ENCODE results near the gene TTBK1. TPM values are rescaled to one million over a fixed set of nuclear protein-coding genes. Genes with fewer than 3 reads are reported as not detected.

TTBK1 gene
- total and polyA plus RNA-seq, 10 of the 15 experiments (the other 5 are each of a cell fraction or from before 2014, with no cell fraction given): 0.05 to 0.27 TPM; not detected in 8

- Histone ChIP-seq H3K4me1 (ENCODE audit: control insufficient read depth, insufficient read depth, low read length) (no peaks in the 10 kb centered on the region), H3K4me3 (no peak overlapping the region), H3K27me3 (replicated peaks in 1 of 2; ENCODE audit: control insufficient read depth in 2 of 2, insufficient read depth in 2 of 2, low read length in 1 of 2) (no peaks in the 10 kb centered on the region), H3K4me2 (ENCODE audit: control insufficient read depth, insufficient read depth) (no peak overlapping the region), H3K36me3 (ENCODE audit: control insufficient read depth in 2 of 2, insufficient read depth in 2 of 2, low read length in 1 of 2) (peaks cover 2 to 13% of the 10 kb centered on the region in 2 experiments), H4K20me1 (ENCODE audit: control insufficient read depth, insufficient read depth) (no peaks in the 10 kb centered on the region), H3K9me3 (replicated peaks; ENCODE audit: control insufficient read depth, insufficient read depth, low read length) (no peaks in the 10 kb centered on the region), H3K27ac (ENCODE audit: control insufficient read depth, insufficient read depth) (no peak overlapping the region), H2AFZ (ENCODE audit: control insufficient read depth, low read depth, low read length) (no peak overlapping the region), H3K9ac (ENCODE audit: control insufficient read depth, insufficient read depth, low read length) (no peak overlapping the region), H3K79me2 (ENCODE audit: control insufficient read depth, insufficient read depth, low read length) (no peaks in the 10 kb centered on the region)
- no peak for ATAC-seq
- CTCF ChIA-PET: no interaction called here
- intact Hi-C loops (cut with micrococcal nuclease; ENCODE audit: unreplicated experiment): no loop called here
- POLR2A ChIA-PET: no interaction called here
- no peak for DNase-seq (ENCODE audit: low read depth, low spot score)
- SMC1A ChIA-PET (ENCODE audit: uncharacterized antibody, unreplicated experiment): no interaction called here
- TF ChIP-seq SUZ12 (IDR thresholded peaks at IDR 0.05; ENCODE audit: unreplicated experiment): no peak
- TF ChIP-seq IRF5 (IDR thresholded peaks at IDR 0.05; ENCODE audit: borderline replicate concordance): no peak
- no peak for TF ChIP-seq NR2F1 (conservative IDR thresholded peaks at IDR 0.05)
- no peak for TF ChIP-seq YY1 (IDR thresholded peaks at IDR 0.05; ENCODE audit: low read depth, low read length)
- TF ChIP-seq CHD2 (IDR thresholded peaks at IDR 0.05; ENCODE audit: borderline replicate concordance, low read depth, low read length): no peak
- TF ChIP-seq CUX1 (IDR thresholded peaks at IDR 0.05; ENCODE audit: insufficient replicate concordance, low read depth, low read length): no peak
- TF ChIP-seq SP1 (IDR thresholded peaks at IDR 0.05; ENCODE audit: low read depth, low read length): no peak
- no peak for TF ChIP-seq EP300 (IDR thresholded peaks at IDR 0.05; ENCODE audit: borderline replicate concordance in 1 of 2, control insufficient read depth in 1 of 2, low read depth in 2 of 2, low read length in 2 of 2)
- TF ChIP-seq SUPT20H (IDR thresholded peaks at IDR 0.05; ENCODE audit: borderline replicate concordance, control insufficient read depth, low read depth, low read length): no peak
- BruUV-seq (replicated peaks): no TSS peak
- RAD21 ChIA-PET (ENCODE audit: unreplicated experiment): no interaction called here
- 88% methylated on average over 6 of the region's 6 CpGs for WGBS (ENCODE audit: insufficient coverage, insufficient replicate concordance, low lambda C conversion rate, missing lambda C conversion rate)
- no peak for FAIRE-seq
- in situ Hi-C loops (cut with MboI): no loop called here
These were observed 43.4 kb upstream of the TTBK1 start for GRCh38 chr6:43199912-43200311.

All from GM12878 (cell line).